Chondrocyte (in vitro differentiated cells): ENCODE measurements around the gene OR4E2. TPM values are rescaled to one million over a fixed set of nuclear protein-coding genes. Genes with fewer than 3 reads are reported as not detected.

Source experiments
- DNase-seq: peaks from one replicate; pipeline ENCODE4 v3.0.0; 2021; ENCODE audit warnings: mixed read lengths, low spot score
- H3K27ac Mint-ChIP-seq: one replicate; pipeline ENCODE4 v1.8.0; 2021; ENCODE audit warnings: mild to moderate bottlenecking, moderate library complexity, mixed read lengths; ENCODE audit not compliant: unreplicated experiment
- H3K27me3 Mint-ChIP-seq: 2 replicates; pipeline ENCODE4 v1.8.0; 2021; ENCODE audit warnings: low read depth, mixed read lengths
- H3K36me3 Mint-ChIP-seq: 2 replicates; pipeline ENCODE4 v1.8.0; 2021; ENCODE audit warnings: low read depth, mixed read lengths
- H3K4me1 Mint-ChIP-seq: 2 replicates; pipeline ENCODE4 v1.8.0; 2021; ENCODE audit warnings: low read depth, mild to moderate bottlenecking, mixed read lengths
- H3K4me3 Mint-ChIP-seq: one replicate; pipeline ENCODE4 v1.8.0; 2021; ENCODE audit warnings: mild to moderate bottlenecking, moderate library complexity, mixed read lengths; ENCODE audit not compliant: unreplicated experiment
- H3K9me3 Mint-ChIP-seq: 2 replicates; pipeline ENCODE4 v1.8.0; 2021; ENCODE audit warnings: low read depth, mixed read lengths
- total RNA-seq: library from RNA; stranded (reverse); gene quantifications from 3 replicates; pipeline ENCODE4 v1.2.1, GENCODE V29; 2021
- TF ChIP-seq, protein P1 (sequence below): fragments of 200-600 bp; sonication (generic); IDR thresholded peaks from 2 replicates; pipeline ENCODE4 v1.5.0; 2021; ENCODE audit warnings: antibody characterized with exemption, mild to moderate bottlenecking, moderate library complexity

Gene OR4E2
- total RNA-seq, 1 donor from 2014 or later, result not detected

GRCh38 chr14:21703357-21704326 lies 50.0 kb downstream of the OR4E2 start:
- peaks cover 19% of the 10 kb centered on the region for H3K9me3 Mint-ChIP-seq
- H3K27me3 Mint-ChIP-seq, result peaks cover 16% of the 10 kb centered on the region
- TF ChIP-seq, protein P1, sequence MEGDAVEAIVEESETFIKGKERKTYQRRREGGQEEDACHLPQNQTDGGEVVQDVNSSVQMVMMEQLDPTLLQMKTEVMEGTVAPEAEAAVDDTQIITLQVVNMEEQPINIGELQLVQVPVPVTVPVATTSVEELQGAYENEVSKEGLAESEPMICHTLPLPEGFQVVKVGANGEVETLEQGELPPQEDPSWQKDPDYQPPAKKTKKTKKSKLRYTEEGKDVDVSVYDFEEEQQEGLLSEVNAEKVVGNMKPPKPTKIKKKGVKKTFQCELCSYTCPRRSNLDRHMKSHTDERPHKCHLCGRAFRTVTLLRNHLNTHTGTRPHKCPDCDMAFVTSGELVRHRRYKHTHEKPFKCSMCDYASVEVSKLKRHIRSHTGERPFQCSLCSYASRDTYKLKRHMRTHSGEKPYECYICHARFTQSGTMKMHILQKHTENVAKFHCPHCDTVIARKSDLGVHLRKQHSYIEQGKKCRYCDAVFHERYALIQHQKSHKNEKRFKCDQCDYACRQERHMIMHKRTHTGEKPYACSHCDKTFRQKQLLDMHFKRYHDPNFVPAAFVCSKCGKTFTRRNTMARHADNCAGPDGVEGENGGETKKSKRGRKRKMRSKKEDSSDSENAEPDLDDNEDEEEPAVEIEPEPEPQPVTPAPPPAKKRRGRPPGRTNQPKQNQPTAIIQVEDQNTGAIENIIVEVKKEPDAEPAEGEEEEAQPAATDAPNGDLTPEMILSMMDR, result no peak
- no peaks in the 10 kb centered on the region for H3K36me3 Mint-ChIP-seq
- no peak overlapping the region for H3K4me3 Mint-ChIP-seq
- no peak overlapping the region for H3K27ac Mint-ChIP-seq
- DNase-seq, result no peak
- no peaks in the 10 kb centered on the region for H3K4me1 Mint-ChIP-seq

GRCh38 chr14:21704338-21704737 lies 50.7 kb downstream of the OR4E2 start:
- no peak overlapping the region for H3K27ac Mint-ChIP-seq
- peaks cover 23% of the 10 kb centered on the region for H3K9me3 Mint-ChIP-seq
- H3K36me3 Mint-ChIP-seq, result no peaks in the 10 kb centered on the region
- DNase-seq, result no peak
- H3K4me1 Mint-ChIP-seq, result no peaks in the 10 kb centered on the region
- H3K4me3 Mint-ChIP-seq, result no peak overlapping the region
- H3K27me3 Mint-ChIP-seq, result peaks cover 20% of the 10 kb centered on the region
- TF ChIP-seq, protein P1, result no peak

DNA sequence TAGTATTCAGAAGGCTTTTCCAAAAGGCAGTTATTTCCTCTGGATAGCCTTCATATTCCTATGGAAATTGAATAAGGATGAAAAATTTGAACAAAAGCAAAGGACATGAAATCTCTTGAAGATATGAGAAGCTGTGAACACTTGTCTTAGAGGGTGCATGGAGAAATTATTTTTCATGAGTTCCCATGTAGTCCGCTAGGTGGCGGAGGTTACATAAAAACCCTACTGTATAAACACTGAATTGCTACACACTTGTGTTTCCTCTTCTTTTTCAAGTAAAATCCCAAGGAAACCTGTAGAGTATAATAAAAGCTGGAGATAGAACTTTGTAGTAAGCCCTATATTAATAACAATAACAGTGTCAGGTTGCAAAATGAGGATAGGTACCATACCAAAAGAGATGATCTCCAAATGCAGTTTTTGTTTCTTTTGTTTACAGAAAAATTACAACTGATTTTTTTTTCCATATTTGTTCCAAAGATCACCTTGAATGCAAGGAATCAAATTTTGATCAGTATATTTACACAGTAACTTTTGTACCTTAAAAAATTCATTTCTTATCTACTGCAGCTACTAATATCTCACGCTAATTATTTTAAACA lies 57.8 kb downstream of the OR4E2 start:
- Mint-ChIP-seq H3K27me3 (peaks cover 23% of the 10 kb centered on the region), H3K9me3 (peaks cover 14% of the 10 kb centered on the region), H3K4me1 (no peaks in the 10 kb centered on the region), H3K36me3 (no peaks in the 10 kb centered on the region), H3K27ac (no peak overlapping the region), H3K4me3 (no peak overlapping the region)
- TF ChIP-seq, protein P1, result peak; percentile 84
- no peak for DNase-seq

GRCh38 chr14:21712036-21712435 lies 58.4 kb downstream of the OR4E2 start:
- Mint-ChIP-seq H3K9me3 (peaks cover 8% of the 10 kb centered on the region), H3K27ac (no peak overlapping the region), H3K4me3 (no peak overlapping the region), H3K36me3 (no peaks in the 10 kb centered on the region), H3K27me3 (peaks cover 29% of the 10 kb centered on the region), H3K4me1 (no peaks in the 10 kb centered on the region)
- TF ChIP-seq, protein P1, result no peak
- no peak for DNase-seq

- Mint-ChIP-seq H3K4me1 (no peaks in the 10 kb centered on the region), H3K27ac (no peak overlapping the region), H3K27me3 (peaks cover 38% of the 10 kb centered on the region), H3K36me3 (no peaks in the 10 kb centered on the region), H3K9me3 (no peaks in the 10 kb centered on the region), H3K4me3 (no peak overlapping the region)
- TF ChIP-seq, protein P1, result no peak
- DNase-seq, result no peak
Measured at GRCh38 chr14:21714318-21714929, 60.8 kb downstream of the OR4E2 start.
